T-helper 22 cell (primary cell): ENCODE data around the gene CRY2.
A peak's percentile ranks its signal among the peaks of the same experiment; 100 is the strongest.

ENCODE experiments used
- DNase-seq: peaks from one replicate; pipeline ENCODE4 v3.0.0-alpha.2; 2020; ENCODE audit warnings: low read depth

The CRY2 gene

DNA sequence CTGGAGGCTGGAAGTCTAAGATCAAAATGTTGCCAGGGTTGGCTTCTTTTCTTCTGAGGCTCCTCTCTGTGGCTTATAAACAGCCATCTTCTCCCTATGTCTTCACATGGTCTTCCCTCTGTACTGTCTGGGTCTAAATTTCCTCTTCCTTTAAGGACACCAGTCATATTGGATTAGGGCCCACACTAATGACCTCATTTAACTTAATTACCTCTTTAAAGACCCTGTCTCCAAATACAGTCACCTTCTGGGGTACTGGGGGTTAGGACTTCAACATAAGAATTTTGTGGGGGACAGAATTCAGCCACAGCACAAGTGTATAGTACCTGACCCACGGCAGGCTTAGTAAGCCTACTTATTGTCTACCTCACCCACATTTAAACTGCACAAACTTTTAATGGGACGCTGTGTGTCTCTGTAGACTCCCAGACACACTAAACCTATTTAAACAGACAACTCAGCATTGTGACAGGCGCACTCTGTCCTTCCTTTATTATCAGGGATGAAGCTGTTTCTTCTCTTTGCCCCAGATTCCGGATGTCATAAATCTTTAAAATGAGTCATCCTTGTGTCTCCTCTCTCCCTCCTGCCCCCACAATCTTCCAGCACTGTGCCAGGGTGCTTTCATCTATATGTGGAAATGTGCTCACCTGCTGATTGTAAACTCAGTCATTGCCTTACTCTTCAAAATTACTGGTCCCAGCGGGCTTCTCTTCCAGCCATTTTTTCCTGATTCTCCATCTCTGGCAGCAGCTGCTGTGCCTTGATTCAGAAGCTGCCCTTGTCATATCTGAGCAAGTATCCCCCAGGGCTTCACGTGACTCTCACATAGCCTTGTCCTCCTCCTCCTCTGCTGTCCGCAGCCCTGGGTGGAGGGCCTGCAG, 32.8 kb downstream of the CRY2 start:
- DNase-seq = no peak

DNA sequence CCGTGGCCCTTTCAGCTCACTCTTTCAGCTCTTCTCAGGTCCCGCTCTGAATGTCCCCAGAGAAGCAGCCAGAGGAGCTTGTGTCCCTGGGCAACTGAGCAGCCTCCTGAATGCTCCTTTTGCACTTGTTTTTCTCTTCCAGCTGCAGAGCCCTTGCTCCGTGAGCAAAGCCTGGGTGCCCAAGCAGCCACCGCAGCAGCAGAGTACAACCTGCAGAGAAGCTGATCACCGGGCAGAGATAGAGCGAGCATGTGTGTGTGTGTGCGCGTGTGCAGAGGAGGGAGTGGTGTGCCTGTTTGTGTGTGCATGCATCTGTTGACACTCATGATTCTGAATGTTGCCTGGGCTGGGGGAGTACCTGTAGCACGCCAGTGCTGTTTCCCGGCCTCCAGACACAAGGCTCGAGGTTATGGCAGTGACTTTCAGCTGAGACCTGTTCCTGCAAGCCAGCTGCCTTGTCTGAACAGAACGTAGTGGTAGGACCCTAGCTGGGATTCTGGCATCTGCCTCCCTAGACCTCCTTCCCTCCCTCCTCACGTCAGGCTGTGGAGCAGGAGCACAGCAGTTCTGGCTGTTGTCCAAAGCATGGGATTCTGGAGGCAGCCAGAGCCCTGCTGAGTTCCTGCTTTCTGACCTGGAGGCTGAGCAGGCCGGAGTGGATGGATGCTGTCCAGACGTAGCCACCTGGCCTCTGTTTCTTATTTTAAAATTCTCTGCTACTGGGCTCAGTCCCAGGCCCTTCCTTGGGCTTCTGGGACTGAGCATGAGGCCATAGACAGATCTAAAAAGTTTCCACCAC, 33.7 kb downstream of the CRY2 start:
- DNase-seq = no peak

DNA sequence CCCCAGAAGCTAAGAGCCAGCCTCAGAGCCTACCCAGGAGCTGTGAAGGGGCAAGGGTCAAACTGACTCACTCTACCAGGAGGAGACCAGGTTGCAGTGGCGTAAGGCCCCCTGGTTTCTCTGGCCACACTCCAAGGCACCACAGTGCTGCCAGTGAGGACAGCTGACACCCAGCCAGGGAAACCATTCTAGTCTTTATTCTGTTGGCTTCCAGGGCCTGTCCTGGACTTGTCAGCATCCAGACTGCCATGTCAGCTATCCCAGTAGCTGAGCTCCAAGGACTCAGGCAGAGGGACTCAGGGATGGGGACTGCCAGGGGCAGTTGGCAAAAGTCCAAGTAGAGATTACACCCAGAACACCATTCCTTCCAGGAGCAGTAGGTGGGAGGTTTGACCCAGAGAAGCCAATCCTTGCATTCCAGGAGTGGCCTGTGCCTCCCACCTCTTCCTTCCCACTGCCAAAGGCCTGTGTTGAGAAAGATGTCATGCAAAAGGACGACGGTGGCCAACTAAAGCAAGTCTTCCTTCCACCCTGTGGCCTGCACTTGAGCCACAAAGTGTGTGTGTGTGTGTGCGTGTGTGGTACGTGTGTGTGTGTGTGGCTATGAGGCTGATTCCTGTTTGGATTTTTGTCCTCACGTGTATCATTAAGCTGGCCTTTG, 34.6 kb downstream of the CRY2 start:
- DNase-seq = no peak

DNA sequence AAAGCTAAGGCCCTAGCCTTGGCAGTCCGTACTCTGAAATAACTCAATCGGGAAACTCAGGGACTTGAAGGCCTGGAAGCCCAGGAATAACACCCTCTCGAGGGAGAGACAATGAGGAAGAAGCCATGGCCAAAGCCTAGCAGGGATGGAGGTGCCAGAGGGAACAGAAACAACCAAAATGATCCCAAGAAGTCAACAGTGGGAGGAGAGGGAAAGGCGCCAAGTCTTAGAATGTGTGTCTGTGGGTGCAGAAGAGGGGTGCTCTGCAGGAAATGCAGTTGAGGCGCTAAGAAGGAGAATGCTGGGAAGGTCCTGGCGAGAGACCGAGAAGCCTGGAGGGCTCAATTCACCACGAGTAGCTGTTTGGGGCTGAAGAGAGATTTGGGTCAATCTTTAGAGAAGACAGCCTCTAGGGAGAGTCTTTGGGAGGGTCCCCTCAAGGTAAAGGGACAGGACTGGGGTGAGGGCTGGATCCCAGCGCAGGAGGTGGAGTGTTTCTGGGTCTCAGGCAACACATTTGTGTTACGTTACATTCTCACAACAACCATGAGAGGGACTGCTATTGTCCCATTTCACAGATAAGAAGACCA, 37.4 kb downstream of the CRY2 start:
- no peak for DNase-seq

DNA sequence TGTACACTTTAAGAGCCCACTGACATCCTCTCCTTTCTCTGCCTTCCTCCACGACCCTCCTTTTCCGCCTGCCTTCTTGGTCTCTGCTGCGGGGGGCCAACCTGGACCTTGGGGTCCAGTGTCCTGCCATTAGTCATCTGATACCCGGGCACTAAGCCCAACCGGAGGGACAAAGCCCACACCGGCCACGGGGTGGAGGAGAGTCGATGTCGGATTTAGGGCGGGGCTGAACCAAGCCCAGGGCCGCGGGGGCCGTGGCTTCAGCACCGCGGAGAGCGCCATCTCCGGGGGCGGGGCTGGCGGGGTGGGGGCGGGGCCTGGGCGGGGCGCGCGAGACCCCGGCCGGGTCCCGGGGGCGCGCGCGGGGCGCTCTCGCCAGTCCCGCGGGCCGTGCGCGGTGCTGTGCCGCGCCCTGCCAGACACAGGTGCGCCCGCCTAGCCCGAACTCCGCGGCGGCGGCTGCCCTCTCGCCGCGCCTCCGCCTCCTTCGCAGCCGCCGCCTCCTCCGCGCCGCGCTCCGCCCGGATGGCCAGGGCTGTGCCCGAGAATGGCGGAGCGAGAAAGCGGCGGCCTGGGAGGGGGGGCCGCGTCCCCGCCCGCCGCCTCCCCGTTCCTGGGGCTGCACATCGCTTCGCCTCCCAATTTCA, 38.1 kb downstream of the CRY2 start, which contains the start of gene MAPK8IP1:
Gene MAPK8IP1 (plus strand): TSS at position 378 of the 647 bp plus-strand sequence. CDS start 170 bp downstream, at position 548.
- peak; percentile 29 for DNase-seq

DNA sequence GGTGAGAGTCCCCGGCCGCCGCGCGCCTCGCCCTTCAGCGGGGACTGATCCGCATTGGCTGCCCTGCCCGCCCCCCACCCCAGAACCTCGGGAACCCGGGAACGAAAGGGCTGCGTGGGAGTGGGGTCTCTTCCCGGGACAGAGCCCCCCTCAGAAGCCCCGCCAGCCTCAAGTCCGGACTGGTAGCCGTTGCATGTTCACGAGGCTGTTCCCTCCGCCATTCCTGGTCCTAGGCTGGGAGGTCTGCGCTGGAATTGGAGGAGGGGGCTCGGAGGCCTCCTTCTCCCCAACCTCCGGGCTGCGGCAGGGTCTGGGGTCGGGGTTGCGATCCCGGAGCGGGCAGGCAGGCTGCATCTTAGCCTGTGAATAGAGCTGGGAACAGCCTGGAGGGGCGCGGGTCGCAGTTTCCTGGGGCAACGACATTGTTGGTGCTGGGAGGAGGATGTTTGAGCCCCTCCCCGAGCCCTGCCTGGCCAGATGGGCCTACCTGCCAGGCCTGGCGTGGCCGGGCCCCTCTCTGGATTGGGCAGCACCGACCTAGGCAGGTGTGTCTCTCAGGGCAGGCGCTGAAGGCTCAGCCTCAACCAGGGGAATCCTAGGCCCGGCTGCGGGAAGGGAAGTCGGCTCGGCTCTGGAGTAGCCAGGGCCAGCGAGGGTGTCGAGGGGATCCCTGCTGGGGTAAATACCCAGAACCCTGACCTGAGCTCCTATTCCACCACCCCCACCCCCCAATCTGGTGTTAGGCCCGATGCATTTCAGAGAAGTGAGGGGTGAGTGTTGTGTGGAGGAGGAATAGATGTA, 38.8 kb downstream of the CRY2 start:
- no peak for DNase-seq

DNA sequence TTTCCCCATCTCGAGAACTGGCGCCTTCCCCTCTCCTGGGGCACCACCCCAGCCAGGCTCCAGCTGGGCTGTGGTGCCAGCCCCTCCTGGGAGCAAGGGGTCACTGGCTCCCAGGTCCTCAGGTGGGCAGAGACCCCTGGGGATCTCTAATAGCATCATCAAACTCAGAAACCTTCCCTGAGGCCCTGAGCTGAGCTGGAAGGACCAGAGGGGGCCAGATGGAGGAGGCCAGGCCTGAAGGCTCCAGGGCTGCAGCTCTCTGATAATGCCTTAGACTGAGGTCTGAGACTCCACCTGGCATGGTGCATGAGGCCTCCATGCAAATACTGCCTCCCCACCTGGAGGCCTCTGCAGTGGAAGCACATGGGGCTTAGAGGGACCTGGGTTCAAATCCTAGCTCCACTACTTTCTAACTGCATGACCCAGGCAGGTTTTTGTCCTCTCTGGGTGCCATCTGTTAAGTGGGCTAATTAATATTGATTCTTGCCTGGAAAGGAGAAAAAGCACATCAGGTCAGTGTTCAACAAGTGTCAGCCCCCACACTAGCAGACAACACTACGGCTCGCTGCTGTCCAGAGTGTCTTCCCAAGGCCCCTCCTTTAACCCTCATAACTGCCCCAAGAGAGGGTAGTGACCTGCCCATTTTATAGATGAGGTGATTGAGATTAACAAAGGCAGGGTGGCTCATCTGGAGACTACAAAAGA, 39.7 kb downstream of the CRY2 start:
- DNase-seq = no peak

DNA sequence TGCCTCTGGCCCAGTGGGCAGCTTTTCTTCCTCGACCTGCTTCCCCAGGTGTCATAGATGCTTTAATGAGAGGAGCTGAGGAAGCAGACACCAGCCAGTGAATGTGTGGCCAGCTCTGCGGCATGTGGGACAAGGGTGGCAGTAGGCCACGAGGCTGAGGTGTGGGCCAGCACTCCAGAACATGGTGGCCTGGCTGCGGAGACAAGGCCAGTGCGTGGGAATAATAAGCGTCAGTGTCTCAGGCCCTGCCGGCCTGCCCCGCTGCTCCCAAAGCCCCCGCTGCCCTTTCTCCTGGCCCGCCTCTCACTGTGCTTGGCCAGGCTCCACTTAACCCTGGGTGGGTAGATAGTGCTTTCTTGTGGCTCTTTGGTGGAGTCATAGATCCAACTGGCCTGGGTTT, 40.3 kb downstream of the CRY2 start:
- DNase-seq = no peak

DNA sequence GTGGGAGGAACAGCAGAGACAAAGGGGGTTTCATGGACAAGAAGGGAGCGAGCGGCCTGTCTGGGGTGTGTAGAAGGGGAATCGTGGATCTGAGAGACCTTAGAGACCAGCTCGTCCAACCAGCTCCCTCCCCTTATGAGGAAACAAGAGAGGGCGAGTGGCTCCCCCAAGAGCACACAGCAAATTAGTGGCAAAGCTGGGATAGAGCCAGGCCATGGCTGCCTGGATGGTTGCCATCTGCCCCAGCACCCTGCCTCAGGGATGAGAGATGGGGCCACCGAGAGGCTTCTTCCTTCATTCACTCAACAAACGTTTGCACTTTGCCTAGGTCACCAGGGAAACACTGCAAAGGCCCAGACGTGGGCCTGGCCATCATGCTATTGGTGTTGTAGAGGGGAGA, 42.3 kb downstream of the CRY2 start:
- no peak for DNase-seq

DNA sequence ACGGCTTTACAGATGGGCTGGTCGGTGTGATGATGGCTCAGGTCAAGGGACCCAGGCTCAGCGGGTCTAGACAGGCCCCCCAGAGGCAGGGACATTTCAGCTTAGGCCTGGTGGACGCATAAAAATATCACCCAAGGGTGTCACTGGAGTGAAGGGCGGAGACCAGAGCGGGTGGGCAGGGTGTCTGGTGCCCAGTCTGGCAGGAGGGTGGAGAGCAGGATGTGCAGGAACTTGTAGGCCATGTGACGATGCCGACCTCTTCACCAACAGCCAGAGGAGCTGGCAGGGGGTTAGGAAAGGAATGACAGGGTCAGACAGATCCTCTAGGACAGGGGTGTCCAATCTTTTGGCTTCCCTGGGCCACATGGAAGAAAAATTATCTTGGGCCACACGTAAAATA, 42.7 kb downstream of the CRY2 start:
- DNase-seq = no peak

DNA sequence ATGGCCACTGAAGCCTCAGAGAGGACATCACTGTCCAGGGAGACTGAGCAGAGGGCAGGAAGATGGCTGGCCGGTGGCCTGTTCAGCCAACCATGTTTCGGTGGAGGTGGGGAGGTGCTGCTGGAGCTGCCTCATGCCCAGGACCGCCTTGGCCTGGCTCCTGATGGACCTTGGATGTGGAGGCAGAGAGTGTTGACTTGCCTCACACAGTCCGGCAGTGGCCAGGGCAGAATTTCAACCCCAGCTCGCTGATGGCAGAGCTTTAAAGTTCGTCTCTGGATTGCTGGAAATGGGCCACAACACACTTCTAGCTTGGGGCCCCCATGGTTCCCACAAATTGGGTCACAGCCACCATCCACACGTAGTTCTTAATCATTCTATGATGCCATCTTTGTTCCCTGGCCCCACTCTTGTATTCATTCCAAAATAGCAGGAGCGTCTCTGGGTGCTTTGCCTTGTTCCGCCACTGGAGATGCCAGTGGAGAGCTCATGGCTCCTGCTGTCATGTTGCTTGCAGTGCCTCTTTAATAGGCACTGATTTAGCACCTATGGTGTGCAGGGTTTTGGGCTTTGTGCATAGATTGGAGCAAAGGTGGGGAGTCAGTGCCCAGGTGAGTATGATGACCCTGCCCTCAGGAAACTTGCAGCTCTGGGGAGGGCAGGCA, 43.7 kb downstream of the CRY2 start:
- DNase-seq = no peak

DNA sequence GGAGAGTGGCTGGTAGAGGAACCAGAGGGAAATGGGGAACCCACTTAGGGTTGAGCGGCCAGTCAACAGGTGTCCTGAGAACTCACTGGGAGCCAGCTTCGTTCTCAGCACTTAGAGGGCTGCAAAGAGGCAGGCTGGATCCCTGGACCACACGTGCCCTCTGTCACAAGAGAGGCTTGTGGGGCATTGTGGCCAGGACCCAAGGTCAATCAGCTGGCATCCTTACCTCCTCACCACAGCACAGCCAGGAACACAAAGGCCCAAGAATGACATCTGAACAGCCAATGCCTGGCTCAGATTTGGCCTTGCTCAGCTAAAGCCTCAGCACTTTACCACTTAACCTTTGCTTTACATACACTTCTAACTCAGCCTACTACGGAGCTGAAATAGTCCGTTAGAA, 45.6 kb downstream of the CRY2 start:
- DNase-seq = no peak

DNA sequence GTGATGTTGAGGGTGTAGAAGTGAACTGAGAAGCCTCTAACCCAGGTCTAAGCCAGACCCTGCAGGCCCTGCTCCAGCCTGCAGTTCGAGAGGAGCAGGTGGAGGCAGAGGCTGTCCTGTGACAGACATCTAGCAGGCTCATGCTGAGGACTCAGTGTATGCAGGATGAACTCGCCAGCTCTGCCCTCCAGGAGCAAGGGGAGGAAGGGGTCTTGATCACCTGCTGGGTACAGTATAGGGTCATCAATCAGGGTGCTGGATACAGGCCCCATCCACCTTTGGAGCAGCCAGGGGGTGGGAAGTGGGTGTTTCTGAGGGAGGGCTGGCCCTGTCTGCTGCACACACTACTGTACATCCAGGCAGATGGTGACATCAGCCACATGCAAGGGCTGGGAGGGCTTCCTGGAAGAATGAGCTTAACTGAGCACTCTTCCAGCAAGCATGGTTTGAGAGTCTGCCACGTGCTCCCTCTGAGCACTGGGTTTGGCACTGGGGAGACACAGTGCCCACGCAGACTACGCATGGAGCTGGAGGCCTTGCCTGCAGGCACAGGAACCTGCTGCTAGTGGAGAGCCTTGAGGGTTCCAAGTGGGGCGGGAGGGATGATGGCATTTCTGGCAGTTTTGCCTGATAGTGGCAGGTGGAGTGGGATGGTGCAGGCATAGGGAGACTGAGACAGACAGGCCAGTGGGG, 47.4 kb downstream of the CRY2 start:
- DNase-seq = no peak

DNA sequence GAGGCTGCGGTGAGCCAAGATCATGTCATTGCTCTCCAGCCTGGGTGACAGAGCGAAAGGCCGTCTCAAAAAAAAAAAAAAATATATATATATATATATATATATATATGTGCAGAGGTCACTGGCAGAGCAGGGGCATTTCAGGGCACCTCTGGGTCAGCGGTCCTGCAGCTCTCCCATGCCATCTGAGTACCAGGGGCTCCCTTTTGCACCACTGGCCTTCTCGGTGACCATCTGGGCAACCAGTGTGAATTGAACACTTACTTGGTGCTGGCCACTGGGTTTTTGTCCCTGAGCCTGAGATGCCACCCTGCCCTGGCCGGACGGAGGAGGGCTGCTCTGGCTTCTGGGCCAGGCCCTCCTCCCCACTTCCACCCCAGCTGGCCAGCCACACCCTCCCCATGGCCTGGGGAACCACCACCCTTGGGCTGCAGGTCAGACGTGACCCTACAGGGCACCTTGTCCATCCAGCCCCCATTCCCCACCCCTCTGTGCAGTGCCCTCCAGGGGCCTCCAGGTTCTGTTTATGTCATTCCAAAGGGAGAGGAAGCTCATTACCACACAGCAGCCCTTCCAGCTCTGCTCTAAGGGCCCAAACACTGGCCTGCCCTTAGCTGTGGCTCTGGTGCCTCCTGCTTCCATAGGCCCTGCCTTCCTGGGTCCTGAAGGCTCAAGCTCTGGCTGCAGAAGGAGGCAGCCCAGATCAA, 48.4 kb downstream of the CRY2 start:
- no peak for DNase-seq

DNA sequence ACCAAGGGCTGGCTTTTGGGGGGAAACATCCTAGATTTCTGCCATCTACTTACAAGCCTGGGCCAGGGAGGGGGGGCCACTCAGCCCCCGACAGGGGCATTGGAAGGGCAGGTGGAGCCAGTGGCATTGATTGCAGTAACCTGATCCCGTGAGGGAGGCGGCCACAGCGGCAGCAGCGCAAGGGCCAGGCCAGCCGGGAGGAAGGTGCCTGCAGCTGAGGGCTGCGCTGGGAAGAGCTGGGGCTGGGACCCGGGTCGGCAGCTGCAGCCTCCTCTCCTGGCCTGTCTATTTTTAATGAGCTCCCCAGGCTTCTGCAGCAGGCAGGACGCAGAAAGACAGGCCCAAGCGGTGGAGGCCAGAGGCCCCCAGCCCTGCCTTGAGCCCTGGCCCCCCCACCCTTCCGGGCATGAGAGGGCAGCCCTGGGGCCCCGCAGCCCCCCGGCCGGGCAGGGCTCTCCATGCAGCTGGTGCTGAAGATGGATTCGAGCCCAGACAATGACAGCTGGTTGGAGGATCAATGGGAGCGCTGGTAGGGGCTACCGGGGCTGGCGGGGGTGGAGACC, 49.2 kb downstream of the CRY2 start:
- DNase-seq = no peak

DNA sequence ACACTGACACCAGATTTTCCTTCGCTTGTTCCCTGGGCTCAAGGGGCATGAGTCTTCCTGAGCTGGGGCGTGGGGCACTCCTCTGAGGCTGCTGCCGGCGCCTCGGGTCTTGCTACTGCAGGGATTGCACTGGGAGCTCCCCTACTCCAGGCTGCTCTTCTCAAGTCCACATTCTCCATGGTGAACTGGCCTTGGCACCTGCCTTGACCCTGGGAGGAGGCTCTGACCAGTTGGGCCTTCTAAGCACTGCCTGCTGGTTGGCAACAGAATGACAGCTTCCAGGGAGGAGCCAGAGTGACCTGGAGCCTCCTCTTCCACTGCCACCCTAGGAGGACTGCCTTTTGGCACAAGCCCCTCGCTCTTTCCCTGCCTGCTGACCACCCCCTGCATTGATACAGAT, 50.3 kb downstream of the CRY2 start:
- DNase-seq = no peak

DNA sequence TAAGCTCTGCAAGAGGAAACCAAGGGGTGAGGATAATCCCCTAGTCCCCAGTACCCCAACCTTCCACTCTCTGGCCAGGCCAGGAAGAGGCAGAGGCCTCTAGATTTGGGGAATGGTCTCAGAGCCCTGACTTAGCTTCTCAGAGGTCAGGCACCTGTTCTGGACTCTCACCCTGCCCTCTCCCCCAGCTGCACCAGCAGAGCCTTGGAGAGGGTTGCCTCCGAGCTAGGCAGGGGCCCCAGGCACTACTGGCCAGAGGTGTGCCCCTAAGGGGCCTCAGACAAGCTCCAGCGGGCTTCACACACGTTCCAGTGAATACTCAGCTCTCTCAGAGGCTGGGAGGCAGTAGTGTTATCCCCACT, 51.8 kb downstream of the CRY2 start:
- no peak for DNase-seq
